Measurements from ENCODE around the gene FAM185A.
"Not testable (repeated sequence)": the region's sequence is repeated elsewhere in the genome, so short reads cannot be mapped to it uniquely, and the experiment has no call there.

DNA sequence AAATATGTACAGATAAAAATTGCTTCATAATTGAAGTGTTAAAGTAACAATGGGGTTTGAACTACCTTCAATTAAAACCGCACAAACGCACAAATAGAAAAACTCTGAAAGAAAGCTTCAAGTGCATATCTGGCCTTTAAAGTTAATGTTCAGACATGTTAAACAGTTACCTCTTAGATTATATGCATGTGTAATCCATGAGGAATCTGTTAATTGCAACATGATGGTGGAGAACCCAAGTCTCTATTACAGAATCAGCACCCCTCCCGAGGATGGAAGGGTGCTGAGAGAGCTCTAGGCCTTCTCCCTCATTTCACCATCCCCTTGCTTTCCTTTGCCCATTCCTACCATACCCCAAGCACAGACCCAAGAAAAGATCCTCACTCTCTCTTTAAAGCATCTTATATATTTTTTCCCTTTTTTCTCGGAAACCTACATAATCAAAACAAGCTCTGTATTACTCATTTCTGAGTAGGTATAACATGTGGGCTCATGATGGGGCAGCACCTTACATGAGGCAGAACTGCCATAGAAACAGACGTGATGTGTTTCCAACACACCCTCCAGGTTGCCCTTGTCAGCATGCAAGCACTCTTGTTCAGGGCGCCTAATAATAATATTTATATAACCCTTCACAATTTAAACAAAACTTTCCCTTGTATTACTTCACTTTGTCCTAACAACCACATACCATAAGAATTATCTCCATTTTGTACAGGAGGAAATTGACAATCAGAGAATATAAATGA, 33.9 kb upstream of the FAM185A start:
- TF ChIP-seq, protein P1, sequence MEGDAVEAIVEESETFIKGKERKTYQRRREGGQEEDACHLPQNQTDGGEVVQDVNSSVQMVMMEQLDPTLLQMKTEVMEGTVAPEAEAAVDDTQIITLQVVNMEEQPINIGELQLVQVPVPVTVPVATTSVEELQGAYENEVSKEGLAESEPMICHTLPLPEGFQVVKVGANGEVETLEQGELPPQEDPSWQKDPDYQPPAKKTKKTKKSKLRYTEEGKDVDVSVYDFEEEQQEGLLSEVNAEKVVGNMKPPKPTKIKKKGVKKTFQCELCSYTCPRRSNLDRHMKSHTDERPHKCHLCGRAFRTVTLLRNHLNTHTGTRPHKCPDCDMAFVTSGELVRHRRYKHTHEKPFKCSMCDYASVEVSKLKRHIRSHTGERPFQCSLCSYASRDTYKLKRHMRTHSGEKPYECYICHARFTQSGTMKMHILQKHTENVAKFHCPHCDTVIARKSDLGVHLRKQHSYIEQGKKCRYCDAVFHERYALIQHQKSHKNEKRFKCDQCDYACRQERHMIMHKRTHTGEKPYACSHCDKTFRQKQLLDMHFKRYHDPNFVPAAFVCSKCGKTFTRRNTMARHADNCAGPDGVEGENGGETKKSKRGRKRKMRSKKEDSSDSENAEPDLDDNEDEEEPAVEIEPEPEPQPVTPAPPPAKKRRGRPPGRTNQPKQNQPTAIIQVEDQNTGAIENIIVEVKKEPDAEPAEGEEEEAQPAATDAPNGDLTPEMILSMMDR (IDR thresholded peaks at IDR 0.05; ENCODE audit: borderline replicate concordance, extremely low read depth, low read length, poor library complexity, severe bottlenecking) = not testable (repeated sequence)
- TF ChIP-seq EZH2 (IDR thresholded peaks at IDR 0.05; ENCODE audit: borderline replicate concordance, low read depth, low read length, severe bottlenecking) = not testable (repeated sequence)

Measured in DND-41 (cell line).